Measurements from ENCODE around the gene FSD1. TPM values are rescaled to one million over a fixed set of nuclear protein-coding genes. Genes with fewer than 3 reads are reported as not detected.

Gene FSD1
- total RNA-seq, 4 donors from 2014 or later: 0.18 to 0.61 TPM; not detected in 2

DNA sequence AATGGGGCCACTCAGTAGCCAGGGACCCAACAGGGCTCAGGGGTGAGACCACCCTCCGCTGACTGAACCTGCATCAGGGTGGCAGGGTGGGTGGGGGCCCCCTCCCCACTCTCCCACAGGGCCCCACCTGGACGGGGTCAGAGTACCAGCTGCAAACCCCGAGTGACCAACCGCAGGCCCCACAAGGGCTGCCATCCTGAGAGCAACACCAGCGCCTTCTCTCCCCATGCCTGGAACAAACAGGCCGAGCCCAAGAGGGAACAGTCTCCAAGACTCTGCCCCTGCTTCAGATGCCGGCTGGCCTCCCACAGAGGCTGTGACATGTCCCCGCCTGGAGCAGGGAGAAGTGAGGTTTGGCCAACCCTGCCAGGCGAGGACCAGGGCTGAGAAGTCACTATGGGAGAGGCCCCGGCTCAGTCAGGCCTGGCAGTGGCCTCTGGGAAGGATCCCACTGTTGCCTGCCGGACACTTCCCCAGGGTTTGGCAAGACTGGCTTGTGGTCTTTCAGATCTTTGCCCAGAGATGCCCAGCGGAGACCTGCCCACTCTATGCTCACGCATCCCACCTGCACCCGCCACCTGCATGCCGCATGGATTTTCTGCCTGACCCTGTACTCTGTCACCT is 66.1 kb downstream of the FSD1 start:
- H3K36me3 ChIP-seq: peaks cover 7 to 53% (median 16%) of the 10 kb centered on the region in 3 donors
- peak overlapping the region in 3 of 4 donors; percentile 33 to 59 (median 37) for H3K4me3 ChIP-seq
- H3K27me3 ChIP-seq: no peaks in the 10 kb centered on the region
- H3K9me3 ChIP-seq: no peaks in the 10 kb centered on the region
- intact Hi-C loops (cut with DNase I): no loop called here
- TF ChIP-seq POLR2A (IDR thresholded peaks at IDR 0.05) (no peak), CTCF (IDR thresholded peaks at IDR 0.05) (no peak)
- H3K27ac ChIP-seq: peak overlapping the region; percentile 89 to 96 (median 92)
- DNase-seq: no peak
- peaks cover 70 to 88% (median 77%) of the 10 kb centered on the region in 3 donors for H3K4me1 ChIP-seq
- WGBS, 2 donors: 100% methylated on average over 1 to 2 of the region's 15 CpGs

DNA sequence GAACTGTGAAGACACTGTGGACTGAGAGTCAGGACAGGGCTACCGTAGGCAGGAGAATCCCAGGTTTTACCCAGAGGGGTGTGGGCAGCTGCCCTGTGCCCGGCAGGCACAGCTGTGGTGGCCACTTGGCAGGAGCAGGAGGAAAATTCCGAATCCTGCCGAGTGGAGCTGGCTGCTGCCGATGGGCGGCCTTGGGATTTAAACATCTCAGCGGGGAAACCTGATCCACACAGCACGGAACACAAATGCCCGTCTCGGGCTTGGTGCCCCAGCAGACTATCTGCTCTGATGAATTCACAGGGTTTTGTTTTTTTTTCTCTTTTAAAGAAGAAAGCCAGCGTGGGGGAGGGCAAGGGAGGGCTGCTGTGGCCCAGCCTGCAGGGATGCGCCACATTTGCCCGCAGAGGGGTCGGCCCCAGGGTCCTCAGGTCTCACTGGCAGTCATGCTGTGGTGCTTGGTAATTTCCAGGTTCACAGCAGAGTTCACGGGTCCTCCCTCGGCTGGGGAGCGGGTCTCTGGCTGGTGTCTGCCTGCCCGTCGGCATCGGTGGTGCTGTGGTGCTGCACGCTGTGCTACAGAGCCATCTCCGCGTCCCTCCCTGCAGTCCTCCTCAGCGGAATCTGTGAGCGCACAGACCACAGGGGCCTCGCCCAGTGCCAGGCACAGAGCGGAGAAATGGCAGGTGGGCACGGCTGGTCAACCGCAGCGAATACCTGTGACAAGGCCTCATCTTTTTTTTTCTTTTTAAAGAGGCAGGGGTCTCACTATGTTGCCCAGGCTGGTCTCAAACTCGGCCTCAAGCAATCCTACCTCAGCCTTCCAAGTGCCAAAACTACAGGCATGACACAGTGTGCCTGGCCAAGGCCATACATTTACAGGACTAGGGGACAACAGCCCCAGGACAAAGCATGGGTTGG is 67.1 kb downstream of the FSD1 start:
- intact Hi-C loops (cut with DNase I): no loop called here
- no peak for DNase-seq

GRCh38 chr19:4372165-4373012 is 68.0 kb downstream of the FSD1 start:
- no peaks in the 10 kb centered on the region for H3K27me3 ChIP-seq
- WGBS, 2 donors: 78 to 95% methylated on average over 13 to 14 of the region's 22 CpGs
- intact Hi-C loops (cut with DNase I): no loop called here
- no peak for DNase-seq
- TF ChIP-seq POLR2A (IDR thresholded peaks at IDR 0.05): no peak
- no peak for TF ChIP-seq CTCF (IDR thresholded peaks at IDR 0.05)
- peak overlapping the region; percentile 92 to 97 (median 92) for H3K27ac ChIP-seq
- no peak overlapping the region for H3K4me3 ChIP-seq
- no peaks in the 10 kb centered on the region for H3K9me3 ChIP-seq
- peaks cover 0 to 34% (median 3%) of the 10 kb centered on the region in 3 donors for H3K36me3 ChIP-seq
- H3K4me1 ChIP-seq: peaks cover 88 to 100% (median 96%) of the 10 kb centered on the region in 3 donors

More for the DNA sequence above, 67.1 kb downstream of the FSD1 start:
- no peak overlapping the region for H3K4me3 ChIP-seq
- H3K27me3 ChIP-seq: no peaks in the 10 kb centered on the region
- no peaks in the 10 kb centered on the region for H3K9me3 ChIP-seq
- peaks cover 80 to 96% (median 87%) of the 10 kb centered on the region in 3 donors for H3K4me1 ChIP-seq
- no peak for TF ChIP-seq CTCF (IDR thresholded peaks at IDR 0.05)
- no peak for TF ChIP-seq POLR2A (IDR thresholded peaks at IDR 0.05)
- peaks cover 0 to 43% (median 6%) of the 10 kb centered on the region in 3 donors for H3K36me3 ChIP-seq
- 72 to 86% methylated on average over 22 to 28 of the region's 31 CpGs for WGBS, 2 donors
- H3K27ac ChIP-seq: peak overlapping the region; percentile 89 to 97 (median 92)

GRCh38 chr19:4373013-4373367 is 68.6 kb downstream of the FSD1 start:
- 78 to 84% methylated on average over 7 of the region's 8 CpGs for WGBS, 2 donors
- Histone ChIP-seq H3K4me1 (peaks cover 93 to 100% (median 99%) of the 10 kb centered on the region in 3 donors), H3K9me3 (no peaks in the 10 kb centered on the region), H3K27ac (peak overlapping the region; percentile 92 to 97 (median 92)), H3K4me3 (no peak overlapping the region), H3K27me3 (no peaks in the 10 kb centered on the region), H3K36me3 (peaks cover 0 to 28% (median 0%) of the 10 kb centered on the region in 3 donors)
- intact Hi-C loops (cut with DNase I): no loop called here
- DNase-seq: no peak
- TF ChIP-seq POLR2A (IDR thresholded peaks at IDR 0.05): no peak
- no peak for TF ChIP-seq CTCF (IDR thresholded peaks at IDR 0.05)

Other genes starting within 250 kb of the FSD1 start
- 100 to 1,000 TPM in 1 of 4 donors, 10 to 100 TPM in 3; 60.5 to 187 (median 81.2) TPM for gene ZBTB7A, start 237.7 kb upstream of the FSD1 start, total RNA-seq
- gene MAP2K2, start 180.5 kb upstream of the FSD1 start, total RNA-seq: 100 to 1,000 TPM in 1 of 4 donors, 10 to 100 TPM in 3; 76.9 to 128 (median 93.8) TPM
- not detected for gene CREB3L3, start 151.0 kb upstream of the FSD1 start, total RNA-seq
- gene SIRT6, start 122.0 kb upstream of the FSD1 start, total RNA-seq: 10 to 100 TPM in 3 of 4 donors, 1 to 10 TPM in 1; 9.0 to 23.3 (median 18.3) TPM
- gene ANKRD24, start 121.9 kb upstream of the FSD1 start, total RNA-seq: 1 to 10 TPM in 1 of 4 donors, under 1 TPM in 3; 0.04 to 2.0 (median 0.44) TPM
- gene EBI3, start 75.1 kb upstream of the FSD1 start, total RNA-seq: 1 to 10 TPM in 1 of 4 donors, under 1 TPM in 3; 0.27 to 5.0 (median 0.44) TPM
- 10 to 100 TPM; 18.5 to 33.0 (median 23.2) TPM for gene YJU2, start 57.5 kb upstream of the FSD1 start, total RNA-seq
- gene SHD, start 25.3 kb upstream of the FSD1 start, total RNA-seq: not detected
- gene TMIGD2, start 2.2 kb upstream of the FSD1 start, total RNA-seq: under 1 TPM in 3 of 4 donors, not detected in 1; 0.22 to 0.76 (median 0.38) TPM
- gene STAP2, start 34.2 kb downstream of the FSD1 start, total RNA-seq: 100 to 1,000 TPM in 1 of 4 donors, 10 to 100 TPM in 3; 61.4 to 131 (median 82.5) TPM
- gene MPND, start 39.0 kb downstream of the FSD1 start, total RNA-seq: 10 to 100 TPM in 1 of 4 donors, 1 to 10 TPM in 3; 2.5 to 11.1 (median 6.5) TPM
- gene SH3GL1, start 95.9 kb downstream of the FSD1 start, total RNA-seq: 100 to 1,000 TPM in 2 of 4 donors, 10 to 100 TPM in 2; 67.4 to 131 (median 91.2) TPM
- 10 to 100 TPM in 3 of 4 donors, 1 to 10 TPM in 1; 7.6 to 20.9 (median 11.9) TPM for gene CHAF1A, start 98.0 kb downstream of the FSD1 start, total RNA-seq
- gene UBXN6, start 153.2 kb downstream of the FSD1 start, total RNA-seq: 10 to 100 TPM; 40.7 to 72.9 (median 50.8) TPM
- 10 to 100 TPM; 18.4 to 28.8 (median 20.5) TPM for gene HDGFL2, start 167.7 kb downstream of the FSD1 start, total RNA-seq
- 1 to 10 TPM; 1.4 to 6.7 (median 2.4) TPM for gene PLIN4, start 213.9 kb downstream of the FSD1 start, total RNA-seq
- 10 to 100 TPM in 1 of 4 donors, 1 to 10 TPM in 3; 1.9 to 12.9 (median 5.2) TPM for gene PLIN5, start 230.6 kb downstream of the FSD1 start, total RNA-seq
- 10 to 100 TPM in 3 of 4 donors, 1 to 10 TPM in 1; 3.8 to 53.0 (median 21.1) TPM for gene LRG1, start 235.4 kb downstream of the FSD1 start, total RNA-seq